GM10248 (cell line): ENCODE data around the gene ZRANB3.

Experiments
- CTCF ChIA-PET: fragments of 300-600 bp; sonication (Branson Sonifier 250); formaldehyde crosslinking; extraction: SDS; loops from one replicate; lab custom pipeline; 2021; ENCODE audit warnings: antibody characterized with exemption; lab: Yijun Ruan, JAX
- POLR2A ChIA-PET: fragments of 350-650 bp; sonication (Branson Sonifier 250); formaldehyde crosslinking; extraction: SDS; loops from one replicate; lab custom pipeline; 2020; ENCODE audit warnings: antibody characterized with exemption; lab: Yijun Ruan, JAX
- DNase-seq: peaks from one replicate; pipeline ENCODE4 v3.0.0; 2012; ENCODE audit errors: extremely low spot score
- TF ChIP-seq, protein P1 (sequence below): IDR thresholded peaks from 2 replicates; pipeline ENCODE4 v1.5.1; 2012; ENCODE audit warnings: mild to moderate bottlenecking, low read depth; ENCODE audit errors: extremely low read depth, missing control alignments, control extremely low read depth

Gene ZRANB3

DNA sequence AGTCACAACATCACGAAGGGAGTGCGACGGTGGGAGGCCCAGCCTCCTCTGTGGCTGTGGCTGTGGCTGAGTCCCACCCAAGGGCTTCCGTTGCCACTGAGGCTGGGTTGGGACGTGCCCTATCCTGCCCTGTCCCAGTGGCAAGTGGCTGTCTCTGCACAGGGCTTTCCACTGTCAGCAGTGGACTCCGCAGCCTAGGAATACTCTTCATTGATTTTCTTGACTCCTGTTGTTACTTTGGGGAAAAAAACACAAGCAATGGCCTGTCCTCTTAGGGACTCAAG is 356.3 kb downstream of the ZRANB3 start:
- CTCF ChIA-PET: no interaction called here
- TF ChIP-seq, protein P1, sequence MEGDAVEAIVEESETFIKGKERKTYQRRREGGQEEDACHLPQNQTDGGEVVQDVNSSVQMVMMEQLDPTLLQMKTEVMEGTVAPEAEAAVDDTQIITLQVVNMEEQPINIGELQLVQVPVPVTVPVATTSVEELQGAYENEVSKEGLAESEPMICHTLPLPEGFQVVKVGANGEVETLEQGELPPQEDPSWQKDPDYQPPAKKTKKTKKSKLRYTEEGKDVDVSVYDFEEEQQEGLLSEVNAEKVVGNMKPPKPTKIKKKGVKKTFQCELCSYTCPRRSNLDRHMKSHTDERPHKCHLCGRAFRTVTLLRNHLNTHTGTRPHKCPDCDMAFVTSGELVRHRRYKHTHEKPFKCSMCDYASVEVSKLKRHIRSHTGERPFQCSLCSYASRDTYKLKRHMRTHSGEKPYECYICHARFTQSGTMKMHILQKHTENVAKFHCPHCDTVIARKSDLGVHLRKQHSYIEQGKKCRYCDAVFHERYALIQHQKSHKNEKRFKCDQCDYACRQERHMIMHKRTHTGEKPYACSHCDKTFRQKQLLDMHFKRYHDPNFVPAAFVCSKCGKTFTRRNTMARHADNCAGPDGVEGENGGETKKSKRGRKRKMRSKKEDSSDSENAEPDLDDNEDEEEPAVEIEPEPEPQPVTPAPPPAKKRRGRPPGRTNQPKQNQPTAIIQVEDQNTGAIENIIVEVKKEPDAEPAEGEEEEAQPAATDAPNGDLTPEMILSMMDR: no peak
- no peak for DNase-seq
- POLR2A ChIA-PET: no interaction called here

DNA sequence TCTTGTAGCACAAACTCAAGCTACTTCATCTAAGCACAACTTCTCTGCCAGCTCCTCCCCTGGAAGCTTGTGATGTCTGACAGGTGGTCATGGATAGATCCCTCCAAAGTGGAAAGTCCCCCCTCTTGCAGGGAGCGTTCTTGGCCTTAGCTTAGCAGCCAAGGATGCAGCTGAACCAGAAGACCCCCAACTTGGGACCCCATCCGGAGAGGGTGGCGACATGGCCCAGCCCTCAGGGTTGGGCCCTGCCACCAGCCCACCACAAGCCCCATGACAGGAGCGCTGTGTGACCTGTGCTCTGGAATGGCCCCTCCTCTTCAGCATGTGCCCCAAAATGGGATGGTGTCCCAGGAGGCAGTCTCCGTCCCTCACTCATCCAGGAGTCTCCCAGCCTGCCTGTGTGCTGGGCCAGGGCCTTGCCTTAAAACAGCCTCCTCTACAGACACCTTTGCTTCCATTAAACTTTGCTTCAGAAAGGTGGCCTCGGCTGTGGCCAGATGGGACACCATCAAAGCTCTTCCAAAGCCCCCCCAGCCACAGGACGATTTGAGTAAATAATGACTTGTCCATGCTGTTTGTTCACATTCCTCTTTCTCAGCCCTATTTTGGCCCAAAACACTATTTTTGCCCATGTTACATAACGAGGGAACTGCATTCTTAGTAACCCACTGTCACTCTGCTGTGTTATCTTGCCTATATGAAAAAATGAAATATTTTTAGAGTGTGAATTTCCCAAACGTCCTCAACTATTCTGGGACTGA is 356.8 kb downstream of the ZRANB3 start:
- ChIA-PET CTCF (interaction anchor here (1.0 to 1.3 kb wide), 2 partner anchors 21 to 170 kb away, joined by 3 to 5 read pairs; no protein-coding TSS in a partner anchor), POLR2A (no interaction called here)
- TF ChIP-seq, protein P1: no peak
- DNase-seq: no peak

DNA sequence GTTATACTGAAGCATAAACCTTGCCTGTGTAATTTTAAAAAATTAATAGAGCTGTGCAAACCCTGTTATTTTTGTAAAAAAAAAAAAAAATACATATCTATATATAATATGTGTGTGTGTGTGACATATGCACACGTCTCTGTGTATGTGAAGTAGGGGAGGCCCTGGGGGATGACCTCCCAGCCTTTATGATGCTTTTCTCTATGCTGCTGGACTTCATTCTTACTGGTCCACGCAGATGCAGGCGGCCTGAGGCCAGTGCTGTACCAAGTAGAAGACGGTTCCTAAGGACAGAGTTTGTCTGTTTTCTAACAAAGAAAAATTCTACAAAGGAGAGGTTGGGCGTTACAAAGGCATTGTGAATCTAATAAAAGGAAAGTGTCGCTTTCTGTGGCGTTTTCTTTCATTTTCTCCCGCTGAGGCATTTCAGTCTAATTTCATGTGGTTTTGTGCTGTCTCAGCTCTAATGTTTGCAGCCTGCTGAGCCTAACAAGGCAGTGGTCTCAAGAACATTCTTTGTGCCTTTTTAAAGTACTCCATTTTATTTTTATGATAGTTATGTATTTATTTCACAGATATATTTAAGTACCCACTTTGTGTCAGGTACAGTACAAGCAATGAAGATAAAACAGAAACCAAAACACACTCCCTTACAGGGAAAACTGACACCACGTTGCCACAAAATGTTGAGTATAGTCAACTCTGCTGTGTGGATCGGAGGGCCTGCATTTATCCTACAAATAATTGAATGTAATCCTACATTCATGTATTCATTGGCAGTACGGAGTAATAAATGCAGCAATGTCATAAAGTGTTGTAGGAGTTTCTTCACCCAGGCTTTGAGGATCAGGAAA is 360.9 kb downstream of the ZRANB3 start:
- no peak for DNase-seq
- POLR2A ChIA-PET: no interaction called here
- TF ChIP-seq, protein P1: no peak
- CTCF ChIA-PET: no interaction called here

DNA sequence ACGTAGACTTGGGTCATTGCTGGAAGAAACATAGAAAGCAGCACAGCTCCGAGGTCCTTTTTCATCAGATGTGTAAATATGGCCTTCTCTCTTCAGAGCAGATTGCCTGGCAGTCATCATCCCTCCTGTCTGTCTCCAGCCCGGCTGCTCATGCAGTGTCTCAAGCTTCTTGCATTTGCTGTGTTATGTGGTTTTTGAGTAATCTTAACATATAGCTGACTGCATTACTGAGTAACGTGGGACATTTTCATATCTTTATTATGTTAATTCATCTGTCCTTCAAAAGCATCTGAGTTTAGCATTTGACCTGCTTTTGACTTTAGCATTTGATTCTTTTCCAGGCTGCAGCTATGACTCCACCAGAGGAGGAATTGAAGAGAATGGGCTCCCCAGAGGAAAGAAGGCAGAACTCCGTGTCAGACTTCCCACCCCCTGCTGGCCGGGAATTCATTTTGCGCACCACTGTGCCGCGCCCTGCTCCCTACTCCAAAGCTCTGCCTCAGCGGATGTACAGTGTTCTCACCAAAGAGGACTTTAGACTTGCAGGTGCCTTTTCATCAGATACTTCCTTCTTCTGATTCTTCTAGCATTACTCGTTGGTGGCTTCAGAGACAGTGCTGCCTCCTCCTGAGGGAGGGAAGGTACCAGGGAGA is 362.7 kb downstream of the ZRANB3 start:
- ChIA-PET POLR2A (no interaction called here), CTCF (interaction anchor here (3.4 kb wide), 1 partner anchor 15 kb away, joined by 12 read pairs; no protein-coding TSS in a partner anchor)
- TF ChIP-seq, protein P1: no peak
- no peak for DNase-seq

DNA sequence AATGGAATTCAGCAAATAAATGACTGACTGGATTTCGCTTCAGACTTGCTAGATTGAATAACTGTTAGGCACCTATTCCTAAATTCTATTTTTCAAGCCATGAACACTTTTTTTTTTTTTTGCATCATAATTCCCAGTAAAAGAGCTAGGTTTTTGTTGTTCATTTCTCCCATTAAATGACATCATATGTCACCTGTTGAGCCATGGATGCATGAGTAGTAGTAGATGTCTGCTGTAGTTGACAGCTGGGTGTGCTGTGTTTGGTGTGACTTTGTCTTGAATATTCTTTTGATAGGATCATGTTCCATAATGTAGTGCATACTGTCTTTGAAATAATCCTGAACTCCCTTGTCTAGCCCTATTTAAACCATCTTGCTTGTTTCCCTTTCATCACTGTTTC is 363.7 kb downstream of the ZRANB3 start:
- ChIA-PET CTCF (interaction anchor here (0.8 to 3.4 kb wide), 4 partner anchors 10 to 306 kb away, joined by 3 to 12 read pairs (median 4); no protein-coding TSS in a partner anchor), POLR2A (no interaction called here)
- TF ChIP-seq, protein P1: no peak
- DNase-seq: no peak

DNA sequence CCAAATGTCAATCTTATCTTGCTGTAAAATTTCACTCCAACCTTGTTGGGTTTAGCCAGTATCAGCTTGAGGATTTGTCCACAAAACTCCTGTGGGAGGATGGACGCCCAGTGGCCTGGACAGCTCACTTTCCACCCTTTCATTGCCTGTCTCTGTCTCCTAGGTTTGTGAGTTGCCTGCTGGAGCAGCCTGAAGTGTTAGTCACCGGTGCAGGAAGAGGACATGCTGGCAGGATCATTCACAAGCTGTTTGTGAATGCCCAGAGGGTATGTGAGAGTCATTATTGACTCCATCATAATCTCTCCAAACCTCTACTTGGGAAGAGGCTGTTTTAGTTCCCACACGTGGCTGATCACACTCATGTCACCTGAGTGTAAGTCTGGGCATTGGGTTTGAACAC is 366.6 kb downstream of the ZRANB3 start:
- TF ChIP-seq, protein P1: no peak
- POLR2A ChIA-PET: no interaction called here
- DNase-seq: no peak
- CTCF ChIA-PET: interaction anchor here (2.2 kb wide), 1 partner anchor 10 kb away, joined by 6 read pairs; no protein-coding TSS in a partner anchor
